ENCODE measurements around the gene KIF26A.
A peak's percentile ranks its signal among the peaks of the same experiment; 100 is the strongest.

The KIF26A gene

GRCh38 chr14:104139460-104140212 is 1.2 kb downstream of the KIF26A start:
- peak overlapping the region; percentile 68 for H3K4me3 ChIP-seq (ENCODE audit: low read depth, low read length)
- H3K27me3 ChIP-seq (ENCODE audit: insufficient read depth, low read depth, severe bottlenecking), result no peaks in the 10 kb centered on the region
- peak; percentile 3 for DNase-seq
- no peak for TF ChIP-seq CTCF (IDR thresholded peaks at IDR 0.05; ENCODE audit: low read depth, low read length)
- H3K9me3 ChIP-seq (ENCODE audit: severe bottlenecking), result no peaks in the 10 kb centered on the region
- H3K27ac ChIP-seq, result no peak overlapping the region
- H3K36me3 ChIP-seq, result peaks cover 18% of the 10 kb centered on the region

DNA sequence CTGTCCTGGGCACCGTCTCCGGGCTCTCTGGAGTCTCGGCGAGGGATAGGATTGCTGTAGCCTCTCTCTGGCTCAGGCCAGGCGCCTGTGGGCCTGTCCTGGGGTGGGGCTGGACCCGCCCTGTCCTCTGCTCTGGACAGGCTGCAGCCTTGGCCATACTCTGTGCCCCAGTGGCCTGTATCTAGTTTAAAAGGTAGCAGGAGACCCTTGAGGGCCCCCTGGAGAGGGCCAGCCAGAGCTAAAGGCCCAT is 1.8 kb downstream of the KIF26A start:
- peaks cover 18% of the 10 kb centered on the region for H3K36me3 ChIP-seq
- no peaks in the 10 kb centered on the region for H3K9me3 ChIP-seq (ENCODE audit: severe bottlenecking)
- peak; percentile 7 for DNase-seq
- no peak overlapping the region for H3K27ac ChIP-seq
- no peak for TF ChIP-seq CTCF (IDR thresholded peaks at IDR 0.05; ENCODE audit: low read depth, low read length)
- no peaks in the 10 kb centered on the region for H3K27me3 ChIP-seq (ENCODE audit: insufficient read depth, low read depth, severe bottlenecking)
- H3K4me3 ChIP-seq (ENCODE audit: low read depth, low read length), result no peak overlapping the region

GRCh38 chr14:104140463-104141331 is 2.3 kb downstream of the KIF26A start:
- Histone ChIP-seq H3K27ac (no peak overlapping the region), H3K36me3 (peaks cover 18% of the 10 kb centered on the region), H3K27me3 (ENCODE audit: insufficient read depth, low read depth, severe bottlenecking) (no peaks in the 10 kb centered on the region), H3K4me3 (ENCODE audit: low read depth, low read length) (no peak overlapping the region), H3K9me3 (ENCODE audit: severe bottlenecking) (no peaks in the 10 kb centered on the region)
- DNase-seq, result peak; percentile 7
- no peak for TF ChIP-seq CTCF (IDR thresholded peaks at IDR 0.05; ENCODE audit: low read depth, low read length)

DNA sequence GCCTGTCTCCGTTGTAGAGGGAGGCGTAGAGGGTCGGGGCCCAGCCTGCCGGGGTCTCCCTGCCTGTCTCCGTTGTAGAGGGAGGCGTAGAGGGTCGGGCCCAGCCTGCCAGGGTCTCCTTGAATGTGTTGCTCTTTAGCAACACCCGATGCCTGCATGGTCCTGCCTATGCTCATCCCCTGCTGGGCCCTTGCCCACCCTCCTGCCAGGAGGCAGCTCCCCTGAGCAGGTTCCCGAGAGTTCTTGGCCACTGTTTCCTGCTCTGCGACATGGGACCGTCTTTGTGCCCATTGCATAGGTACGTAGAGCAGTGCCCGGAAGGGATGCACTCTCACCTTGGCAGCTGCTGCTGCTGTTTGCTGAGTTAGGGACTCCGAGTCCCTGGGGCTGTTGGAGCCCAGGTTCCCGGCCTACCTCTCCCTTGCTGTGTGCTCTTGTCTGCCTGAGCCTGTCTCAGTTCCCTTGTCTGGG is 3.3 kb downstream of the KIF26A start:
- no peaks in the 10 kb centered on the region for H3K27me3 ChIP-seq (ENCODE audit: insufficient read depth, low read depth, severe bottlenecking)
- DNase-seq, result peak; percentile 4
- H3K4me3 ChIP-seq (ENCODE audit: low read depth, low read length), result no peak overlapping the region
- H3K9me3 ChIP-seq (ENCODE audit: severe bottlenecking), result no peaks in the 10 kb centered on the region
- H3K36me3 ChIP-seq, result peaks cover 18% of the 10 kb centered on the region
- no peak for TF ChIP-seq CTCF (IDR thresholded peaks at IDR 0.05; ENCODE audit: low read depth, low read length)
- no peak overlapping the region for H3K27ac ChIP-seq

GRCh38 chr14:104142136-104142945 is 4.0 kb downstream of the KIF26A start:
- peak; percentile 4 for DNase-seq
- no peak overlapping the region for H3K27ac ChIP-seq
- H3K36me3 ChIP-seq, result peaks cover 18% of the 10 kb centered on the region
- TF ChIP-seq CTCF (IDR thresholded peaks at IDR 0.05; ENCODE audit: low read depth, low read length), result no peak
- H3K27me3 ChIP-seq (ENCODE audit: insufficient read depth, low read depth, severe bottlenecking), result no peaks in the 10 kb centered on the region
- no peak overlapping the region for H3K4me3 ChIP-seq (ENCODE audit: low read depth, low read length)
- H3K9me3 ChIP-seq (ENCODE audit: severe bottlenecking), result no peaks in the 10 kb centered on the region

Measured in WERI-Rb-1 (cell line).